HepG2 (cell line): ENCODE measurements around the gene CACNB4. TPM values are rescaled to one million over a fixed set of nuclear protein-coding genes. Genes with fewer than 3 reads are reported as not detected.
A peak's percentile ranks its signal among the peaks of the same experiment; 100 is the strongest.

ENCODE experiments used
- ATAC-seq: fragments of 200-7000 bp; cut with Tn5 transposase; 3 replicates; pipeline ENCODE4 v1.9.1; 2020; ENCODE audit warnings: mild to moderate bottlenecking, moderate library complexity
- BruUV-seq: library from RNA; stranded (reverse); fragments of 400-500 nt; replicated peaks from 2 replicates; lab custom pipeline; 2021; lab: Mats Ljungman, UMichigan
- CTCF ChIA-PET: fragments of 300-600 bp; formaldehyde crosslinking; extraction: SDS; loops from one replicate; lab custom pipeline; 2021; ENCODE audit warnings: low total read pairs, inconsistent platforms, low intra/inter-chr PET ratio; lab: Yijun Ruan, JAX
- POLR2A ChIA-PET: fragments of 350-600 bp; sonication (Branson Sonifier 250); formaldehyde crosslinking; loops from one replicate; lab custom pipeline; 2020; ENCODE audit warnings: antibody characterized with exemption, inconsistent platforms; lab: Yijun Ruan, JAX
- DNase-seq: peaks from one replicate; pipeline ENCODE4 v3.0.0-alpha.2; 2015; ENCODE audit warnings: low spot score
- FAIRE-seq: peaks from 3 replicates; lab custom pipeline; 2011; peaks lifted over from hg19 to GRCh38; lab: Jason Lieb, UNC
- H2AFZ ChIP-seq: one replicate; pipeline ENCODE4 v1.6.1; 2011; ENCODE audit warnings: low read length, inconsistent platforms
- H3K27ac ChIP-seq: fragments of 300-600 bp; 3 replicates; pipeline ENCODE4 v1.8.0; 2011; ENCODE audit warnings: mixed run types, mild to moderate bottlenecking, mixed read lengths, low read length, inconsistent platforms; ENCODE audit not compliant: insufficient read depth; ENCODE audit errors: extremely low read length
- H3K27me3 ChIP-seq, 2 experiments: fragments of 200-600 bp in 1 of 2; 2 replicates in 1 of 2; 3 replicates in 1 of 2; pipeline versions ENCODE4 v1.6.0 to v1.8.0; 2011; ENCODE audit warnings: low read length in 2 of 2, mild to moderate bottlenecking in 2 of 2, moderate library complexity in 2 of 2, inconsistent platforms in 1 of 2; ENCODE audit not compliant: insufficient read depth in 2 of 2, control insufficient read depth in 1 of 2
- H3K36me3 ChIP-seq, 2 experiments: fragments of 200-600 bp in 1 of 2; replicated peaks in 1 of 2; 2 replicates in 1 of 2; 3 replicates in 1 of 2; pipeline versions ENCODE4 v1.5.1 to v1.8.0; 2011; ENCODE audit warnings: low read length in 2 of 2, inconsistent platforms in 1 of 2; ENCODE audit not compliant: insufficient read depth in 2 of 2, control insufficient read depth in 1 of 2
- H3K4me1 ChIP-seq: 2 replicates; pipeline ENCODE4 v1.5.1; 2012; ENCODE audit warnings: low read length, inconsistent platforms; ENCODE audit not compliant: insufficient read depth
- H3K4me2 ChIP-seq: 2 replicates; pipeline ENCODE4 v1.6.0; 2011; ENCODE audit warnings: low read depth, low read length, inconsistent platforms
- H3K4me3 ChIP-seq, 3 experiments: fragments of 200-600 bp in 1 of 3; sonication (generic), shearing (Covaris generic) in 1 of 3; replicated peaks in 1 of 3; 2 replicates each; pipeline ENCODE4 v1.5.1; 2011 to 2016; ENCODE audit warnings: low read length in 3 of 3, inconsistent platforms in 2 of 3, low read depth in 2 of 3, mild to moderate bottlenecking in 2 of 3, control low read depth in 1 of 3, mixed read lengths in 1 of 3; ENCODE audit not compliant: insufficient read depth in 1 of 3
- H3K79me2 ChIP-seq: one replicate; pipeline ENCODE4 v1.6.1; 2011; ENCODE audit warnings: low read length, inconsistent platforms; ENCODE audit not compliant: insufficient read depth
- H3K9ac ChIP-seq: 2 replicates; pipeline ENCODE4 v1.6.0; 2011; ENCODE audit warnings: mild to moderate bottlenecking, low read depth, low read length, inconsistent platforms; ENCODE audit not compliant: insufficient read depth
- H3K9me3 ChIP-seq: 2 replicates; pipeline ENCODE4 v1.5.1; 2012; ENCODE audit warnings: mild to moderate bottlenecking, low read length
- H4K20me1 ChIP-seq: 2 replicates; pipeline ENCODE4 v1.6.0; 2011; ENCODE audit warnings: inconsistent platforms, mild to moderate bottlenecking, low read length, moderate library complexity; ENCODE audit not compliant: insufficient read depth
- BRF2 ChIP-seq: sonication (generic); formaldehyde crosslinking; IDR thresholded peaks from 2 replicates; pipeline ENCODE4 v1.8.1; 2022; ENCODE audit warnings: mild to moderate bottlenecking, missing genetic modification reagents
- CCDC6 ChIP-seq: sonication (generic); formaldehyde crosslinking; IDR thresholded peaks from 2 replicates; pipeline ENCODE4 v1.8.1; 2022; ENCODE audit warnings: mild to moderate bottlenecking, missing genetic modification reagents, moderate library complexity
- DDIT3 ChIP-seq: sonication (generic); formaldehyde crosslinking; IDR thresholded peaks from 2 replicates; pipeline ENCODE4 v1.4.0; 2020; ENCODE audit warnings: mild to moderate bottlenecking, missing genetic modification reagents
- GLI4 ChIP-seq: sonication (generic); formaldehyde crosslinking; IDR thresholded peaks from 2 replicates; pipeline ENCODE4 v1.5.1; 2020; ENCODE audit warnings: missing genetic modification reagents, mild to moderate bottlenecking, moderate library complexity, borderline replicate concordance
- HNRNPLL ChIP-seq: fragments of 200-400 bp; formaldehyde crosslinking; IDR thresholded peaks from 2 replicates; pipeline ENCODE4 v1.6.1; 2017; ENCODE audit warnings: mild to moderate bottlenecking, low read depth, low read length; ENCODE audit not compliant: poor library complexity, severe bottlenecking
- SIN3A ChIP-seq: IDR thresholded peaks from 2 replicates; pipeline ENCODE4 v1.6.1; 2011; ENCODE audit warnings: low read depth, mild to moderate bottlenecking, control low read depth, low read length, borderline replicate concordance
- SRY ChIP-seq: sonication (generic); formaldehyde crosslinking; IDR thresholded peaks from 2 replicates; pipeline ENCODE4 v1.8.0; 2022; ENCODE audit warnings: mild to moderate bottlenecking, missing genetic modification reagents
- ZFP62 ChIP-seq: sonication (generic); formaldehyde crosslinking; IDR thresholded peaks from 2 replicates; pipeline ENCODE4 v1.4.0; 2020; ENCODE audit warnings: missing genetic modification reagents
- ZNF138 ChIP-seq: sonication (generic); formaldehyde crosslinking; IDR thresholded peaks from 2 replicates; pipeline ENCODE4 v1.5.0; 2020; ENCODE audit warnings: mild to moderate bottlenecking, low read depth, missing genetic modification reagents
- ZSCAN20 ChIP-seq: sonication (generic); formaldehyde crosslinking; IDR thresholded peaks from 2 replicates; pipeline ENCODE4 v1.4.0; 2020; ENCODE audit warnings: missing genetic modification reagents, mild to moderate bottlenecking, borderline replicate concordance
- WGBS: methylation state at CpG from one replicate; pipeline ENCODE4 v1.1.6; 2017; ENCODE audit warnings: low lambda C conversion rate; 5-methylcytosine and 5-hydroxymethylcytosine counted together
- in situ Hi-C: cut with HindIII; loops from 2 replicates; pipeline ENCODE4 v1.10.0; 2017; ENCODE audit warnings: low pct_unique_long_range_greater_than_20kb; ENCODE audit not compliant: extremely low pct_ligation_motif_present
- intact Hi-C: fragments of 100-400 bp; cut with micrococcal nuclease; formaldehyde crosslinking; loops from one replicate; pipeline ENCODE4 v1.10.0; 2022; ENCODE audit not compliant: unreplicated experiment
- polyA plus RNA-seq, 8 experiments: library from polyadenylated mRNA; depleted of rRNA in 3 of 8; stranded (reverse) in 7 of 8; unstranded in 1 of 8; fragments of >200 nt; fragmentation: Illumina TruSeq in 4 of 8; extraction: Trizol in 4 of 8; gene quantifications; 2 replicates each; pipeline versions ENCODE4 v1.2.1 to v1.2.3, GENCODE V29; 2011 to 2016; ENCODE audit warnings: low read depth in 4 of 8, missing spikeins in 1 of 8, mixed read lengths in 1 of 8; ENCODE audit not compliant: insufficient read depth in 1 of 8
- total RNA-seq, 5 experiments: library from RNA; depleted of rRNA; stranded (reverse); fragments of >200 nt; fragmentation: Illumina TruSeq; extraction: Trizol; gene quantifications; 2 replicates each; pipeline ENCODE4 v1.2.3, GENCODE V29; 2016; ENCODE audit warnings: low read depth in 1 of 5
- TF ChIP-seq, protein P1 (sequence below): sonication (generic); formaldehyde crosslinking; IDR thresholded peaks from 2 replicates; pipeline ENCODE4 v1.4.0; 2020; ENCODE audit warnings: mild to moderate bottlenecking, low read depth, missing genetic modification reagents
- TF ChIP-seq, protein P2 (sequence below): sonication (generic); formaldehyde crosslinking; IDR thresholded peaks from 2 replicates; pipeline ENCODE4 v1.5.1; 2020; ENCODE audit warnings: mild to moderate bottlenecking, missing genetic modification reagents, moderate library complexity
- TF ChIP-seq, protein P3 (sequence below): sonication (generic); formaldehyde crosslinking; conservative IDR thresholded peaks from 2 replicates; pipeline ENCODE4 v1.4.0; 2020; ENCODE audit warnings: missing genetic modification reagents

The CACNB4 gene
- total and polyA plus RNA-seq, 2 of the 13 experiments (the other 11 are each of a cell fraction or from before 2014, with no cell fraction given), result 5.1 to 14.3 TPM

DNA sequence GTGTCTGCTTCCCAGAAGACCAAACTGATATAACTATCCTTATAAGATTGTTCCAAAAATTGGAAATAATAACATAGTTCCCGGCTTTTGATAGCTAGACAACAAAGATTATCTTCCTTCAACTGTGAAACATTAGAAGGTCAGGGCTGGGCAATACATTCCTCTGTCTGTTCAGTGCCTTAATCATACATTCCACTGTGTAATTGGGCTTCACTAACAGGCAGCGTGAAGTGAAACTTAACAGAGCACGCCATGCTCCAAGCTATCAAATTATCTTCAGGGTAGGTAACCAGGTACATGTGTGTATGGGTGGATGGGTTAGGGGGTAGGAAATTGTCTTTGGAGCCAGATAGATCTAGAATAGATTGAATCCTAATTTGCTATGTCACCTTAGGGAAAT lies 247.1 kb downstream of the CACNB4 start:
- no peak for ATAC-seq
- no peaks in the 10 kb centered on the region for H3K27me3 ChIP-seq
- no peak overlapping the region for H3K9ac ChIP-seq
- in situ Hi-C loops (no loop called here), intact Hi-C loops (no loop called here)
- WGBS, result 92% methylated on average over 3 of the region's 3 CpGs
- H3K9me3 ChIP-seq, result no peaks in the 10 kb centered on the region
- no peaks in the 10 kb centered on the region; the same call in 1 of the 2 replicates for H4K20me1 ChIP-seq
- no peak overlapping the region for H2AFZ ChIP-seq
- H3K4me1 ChIP-seq, result peaks cover 54% of the 10 kb centered on the region
- TF ChIP-seq ZNF138 (CRISPR knock-in tag) (no peak), BRF2 (CRISPR knock-in tag) (no peak), CCDC6 (CRISPR knock-in tag) (no peak), GLI4 (CRISPR knock-in tag) (no peak), HNRNPLL (no peak), SRY (CRISPR knock-in tag) (no peak), DDIT3 (CRISPR knock-in tag) (no peak), SIN3A (no peak), ZFP62 (CRISPR knock-in tag) (no peak), ZSCAN20 (CRISPR knock-in tag) (no peak)
- TF ChIP-seq, protein P1, sequence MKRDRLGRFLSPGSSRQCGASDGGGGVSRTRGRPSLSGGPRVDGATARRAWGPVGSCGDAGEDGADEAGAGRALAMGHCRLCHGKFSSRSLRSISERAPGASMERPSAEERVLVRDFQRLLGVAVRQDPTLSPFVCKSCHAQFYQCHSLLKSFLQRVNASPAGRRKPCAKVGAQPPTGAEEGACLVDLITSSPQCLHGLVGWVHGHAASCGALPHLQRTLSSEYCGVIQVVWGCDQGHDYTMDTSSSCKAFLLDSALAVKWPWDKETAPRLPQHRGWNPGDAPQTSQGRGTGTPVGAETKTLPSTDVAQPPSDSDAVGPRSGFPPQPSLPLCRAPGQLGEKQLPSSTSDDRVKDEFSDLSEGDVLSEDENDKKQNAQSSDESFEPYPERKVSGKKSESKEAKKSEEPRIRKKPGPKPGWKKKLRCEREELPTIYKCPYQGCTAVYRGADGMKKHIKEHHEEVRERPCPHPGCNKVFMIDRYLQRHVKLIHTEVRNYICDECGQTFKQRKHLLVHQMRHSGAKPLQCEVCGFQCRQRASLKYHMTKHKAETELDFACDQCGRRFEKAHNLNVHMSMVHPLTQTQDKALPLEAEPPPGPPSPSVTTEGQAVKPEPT (CRISPR knock-in tag), result no peak
- TF ChIP-seq, protein P2, sequence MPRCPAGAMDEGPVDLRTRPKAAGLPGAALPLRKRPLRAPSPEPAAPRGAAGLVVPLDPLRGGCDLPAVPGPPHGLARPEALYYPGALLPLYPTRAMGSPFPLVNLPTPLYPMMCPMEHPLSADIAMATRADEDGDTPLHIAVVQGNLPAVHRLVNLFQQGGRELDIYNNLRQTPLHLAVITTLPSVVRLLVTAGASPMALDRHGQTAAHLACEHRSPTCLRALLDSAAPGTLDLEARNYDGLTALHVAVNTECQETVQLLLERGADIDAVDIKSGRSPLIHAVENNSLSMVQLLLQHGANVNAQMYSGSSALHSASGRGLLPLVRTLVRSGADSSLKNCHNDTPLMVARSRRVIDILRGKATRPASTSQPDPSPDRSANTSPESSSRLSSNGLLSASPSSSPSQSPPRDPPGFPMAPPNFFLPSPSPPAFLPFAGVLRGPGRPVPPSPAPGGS (CRISPR knock-in tag), result no peak
- TF ChIP-seq, protein P3, sequence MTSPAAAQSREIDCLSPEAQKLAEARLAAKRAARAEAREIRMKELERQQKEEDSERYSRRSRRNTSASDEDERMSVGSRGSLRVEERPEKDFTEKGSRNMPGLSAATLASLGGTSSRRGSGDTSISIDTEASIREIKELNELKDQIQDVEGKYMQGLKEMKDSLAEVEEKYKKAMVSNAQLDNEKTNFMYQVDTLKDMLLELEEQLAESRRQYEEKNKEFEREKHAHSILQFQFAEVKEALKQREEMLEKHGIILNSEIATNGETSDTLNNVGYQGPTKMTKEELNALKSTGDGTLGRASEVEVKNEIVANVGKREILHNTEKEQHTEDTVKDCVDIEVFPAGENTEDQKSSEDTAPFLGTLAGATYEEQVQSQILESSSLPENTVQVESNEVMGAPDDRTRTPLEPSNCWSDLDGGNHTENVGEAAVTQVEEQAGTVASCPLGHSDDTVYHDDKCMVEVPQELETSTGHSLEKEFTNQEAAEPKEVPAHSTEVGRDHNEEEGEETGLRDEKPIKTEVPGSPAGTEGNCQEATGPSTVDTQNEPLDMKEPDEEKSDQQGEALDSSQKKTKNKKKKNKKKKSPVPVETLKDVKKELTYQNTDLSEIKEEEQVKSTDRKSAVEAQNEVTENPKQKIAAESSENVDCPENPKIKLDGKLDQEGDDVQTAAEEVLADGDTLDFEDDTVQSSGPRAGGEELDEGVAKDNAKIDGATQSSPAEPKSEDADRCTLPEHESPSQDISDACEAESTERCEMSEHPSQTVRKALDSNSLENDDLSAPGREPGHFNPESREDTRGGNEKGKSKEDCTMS (CRISPR knock-in tag), result no peak
- no peak for FAIRE-seq
- CTCF ChIA-PET, result no interaction called here
- peak; percentile 44 for DNase-seq
- no peak overlapping the region for H3K4me3 ChIP-seq
- POLR2A ChIA-PET, result interaction anchor here (1.1 to 1.8 kb wide), 2 partner anchors 24 to 144 kb away, joined by 3 to 7 read pairs; partner anchors contain the start of gene ARL5A
- no TSS peak for BruUV-seq
- no peaks in the 10 kb centered on the region for H3K79me2 ChIP-seq
- H3K4me2 ChIP-seq, result no peak overlapping the region
- H3K27ac ChIP-seq, result no peak overlapping the region
- no peaks in the 10 kb centered on the region for H3K36me3 ChIP-seq
